KBM-7 (cell line): ENCODE results near the gene RASSF3.

Experiments
- DNase-seq: peaks from one replicate; pipeline ENCODE4 v3.0.0-alpha.2; 2015
- in situ Hi-C: fragments of 300-500 bp; cut with MboI; formaldehyde crosslinking; loops from 2 replicates; pipeline ENCODE4 v1.14.3; 2020; ENCODE audit warnings: low sequenced_read_pairs, low pct_unique_long_range_greater_than_20kb, mixed read lengths

The RASSF3 gene

DNA sequence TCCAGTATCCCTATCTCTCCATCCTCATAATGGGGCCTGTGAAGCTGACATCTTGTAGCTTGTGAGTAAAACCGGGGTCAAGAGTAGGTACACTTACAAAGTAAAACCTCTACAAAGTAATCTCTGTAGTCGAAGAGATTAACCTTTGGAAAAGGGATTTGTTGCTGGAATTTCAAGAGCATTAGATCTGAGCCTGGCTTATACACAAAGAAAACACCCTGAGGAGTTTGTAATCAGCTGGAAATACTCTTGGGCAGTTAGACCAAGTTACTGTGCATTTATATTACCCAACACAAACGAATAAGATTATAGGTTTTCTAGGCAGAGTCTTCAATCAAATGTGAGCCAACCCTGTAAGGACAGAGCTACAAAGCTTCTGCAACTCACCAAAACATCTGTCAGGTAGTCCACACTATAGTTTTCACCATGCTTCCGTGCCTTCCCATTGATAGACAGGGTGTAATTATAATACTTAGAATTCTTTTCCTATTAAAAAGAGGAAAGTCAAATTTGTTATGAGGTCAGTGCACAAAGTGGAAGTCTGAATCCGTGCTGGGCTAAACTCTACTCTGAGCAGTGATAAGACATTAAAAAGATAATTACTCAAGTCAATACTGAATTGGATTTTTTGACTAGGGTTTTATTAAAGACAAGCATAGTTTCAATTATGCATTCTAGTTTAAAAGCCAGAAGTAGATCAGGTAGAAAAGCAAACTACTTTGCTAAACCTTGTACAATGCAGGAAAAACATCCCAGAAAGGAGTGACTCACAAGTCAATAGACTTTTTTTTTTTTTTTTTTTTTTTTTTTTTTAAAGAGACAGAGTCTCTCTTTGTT lies 134.3 kb downstream of the RASSF3 start:
- DNase-seq: no peak

DNA sequence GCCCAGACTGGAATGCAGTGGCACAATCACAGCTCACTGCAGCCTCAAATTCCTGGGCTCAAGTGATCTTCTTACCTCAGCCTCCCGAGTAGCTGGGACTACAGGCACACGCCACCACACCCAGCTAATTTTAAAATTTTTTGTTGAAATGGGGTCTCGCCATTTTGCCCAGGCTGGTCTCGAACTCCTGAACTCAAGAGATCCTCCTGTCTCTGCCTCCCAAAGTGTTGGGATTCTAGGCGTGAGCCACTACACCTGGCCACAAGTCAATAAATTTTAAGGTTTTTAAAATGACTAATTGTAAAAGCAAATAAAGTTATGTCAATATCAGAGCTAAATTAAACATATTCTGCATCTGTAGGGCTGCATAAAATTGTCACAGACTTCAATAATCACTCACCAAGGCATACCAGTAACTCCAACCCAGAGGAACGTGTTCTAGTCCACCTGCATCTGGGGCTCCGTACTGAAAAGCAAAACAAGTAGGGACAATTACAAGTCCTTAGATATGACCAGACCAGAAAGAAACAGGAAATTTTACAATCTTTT lies 135.0 kb downstream of the RASSF3 start:
- in situ Hi-C loops: no loop called here
- DNase-seq: no peak

More for the DNA sequence above, 134.3 kb downstream of the RASSF3 start:
- in situ Hi-C loops: no loop called here

DNA sequence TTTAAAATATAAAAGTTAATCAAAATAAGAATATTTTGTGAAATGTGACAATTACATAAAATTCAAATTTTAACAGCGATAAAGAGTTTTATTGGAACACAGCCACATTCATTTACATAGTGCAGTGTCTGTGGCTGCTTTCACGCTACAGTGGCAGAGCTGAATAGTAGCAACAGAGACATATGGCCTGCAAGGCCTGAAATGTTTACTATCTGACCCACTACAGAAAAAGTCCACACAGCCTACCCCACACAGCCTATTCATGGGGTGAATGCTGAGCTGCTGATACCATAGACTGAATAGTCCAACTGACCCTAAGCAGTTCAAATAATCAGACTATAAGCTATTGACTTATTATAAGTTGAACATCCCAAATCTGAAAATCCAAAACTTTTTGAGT lies 135.7 kb downstream of the RASSF3 start:
- in situ Hi-C loops: no loop called here
- no peak for DNase-seq

DNA sequence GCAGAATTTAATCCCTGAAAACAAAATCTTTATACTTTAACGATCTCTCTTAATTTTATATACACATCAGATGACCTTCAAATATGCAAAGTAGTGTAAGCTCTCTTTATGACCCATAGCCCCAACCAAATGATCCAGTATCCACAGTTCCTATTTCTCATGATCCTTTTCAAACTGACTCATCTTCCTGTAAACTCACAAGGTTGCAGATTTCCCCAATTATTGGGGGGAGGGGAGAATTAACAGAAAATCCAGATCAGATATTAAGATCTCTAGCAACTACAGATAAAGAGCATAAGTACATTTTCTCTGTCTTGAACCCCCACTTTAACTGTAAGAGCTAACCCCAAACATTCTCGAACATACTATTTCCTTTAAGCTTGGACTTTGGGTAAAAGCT lies 136.4 kb downstream of the RASSF3 start:
- DNase-seq: no peak
- in situ Hi-C loops: no loop called here
